HG02943 (cell line): ENCODE results near the gene DNAJC11.
"Not testable (repeated sequence)": the region's sequence is repeated elsewhere in the genome, so short reads cannot be mapped to it uniquely, and the experiment has no call there.

Experiments used
- ATAC-seq: cut with Tn5 transposase; IDR thresholded peaks from one replicate; pipeline ENCODE4 v1.9.1; 2021; ENCODE audit warnings: mild to moderate bottlenecking, low read depth, moderate library complexity; ENCODE audit not compliant: unreplicated experiment

The DNAJC11 gene

GRCh38 chr1:6700853-6701436 is 671 bp downstream of the DNAJC11 start:
- no peak for ATAC-seq

- ATAC-seq = not testable (repeated sequence)
Measured at GRCh38 chr1:6699915-6700314, 1.7 kb downstream of the DNAJC11 start.

GRCh38 chr1:6695868-6696267 is 5.7 kb downstream of the DNAJC11 start:
- no peak for ATAC-seq

DNA sequence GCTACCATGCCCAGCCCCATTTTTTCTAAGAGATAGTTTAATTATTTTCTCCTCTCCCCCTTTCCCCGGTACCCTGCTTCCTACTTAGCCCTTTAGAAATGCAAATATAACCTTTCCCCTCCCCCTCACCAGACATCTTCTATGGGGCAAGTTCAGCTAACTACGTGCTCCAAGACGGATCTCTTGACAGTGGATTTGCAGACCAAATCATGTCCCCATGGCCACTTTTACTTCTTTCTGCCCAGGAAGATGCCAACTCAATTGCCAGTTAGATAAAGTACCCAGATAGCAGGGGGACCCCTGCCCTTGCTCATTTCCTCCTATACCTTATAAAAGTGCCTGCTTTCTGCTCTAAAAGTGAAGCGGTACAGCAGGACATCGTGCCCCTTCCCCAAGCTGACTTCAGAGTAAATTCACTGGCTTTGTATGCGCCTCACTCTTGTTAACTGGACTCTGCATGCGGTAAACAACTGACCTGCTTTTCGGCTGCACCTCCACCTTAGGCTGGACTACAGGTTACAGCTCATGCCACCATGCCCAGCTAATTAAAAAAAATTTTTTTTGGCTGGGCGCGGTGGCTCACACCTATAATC is 7.4 kb downstream of the DNAJC11 start:
- ATAC-seq = no peak

- ATAC-seq = no peak
Measured at GRCh38 chr1:6692956-6693355, 8.7 kb downstream of the DNAJC11 start.

DNA sequence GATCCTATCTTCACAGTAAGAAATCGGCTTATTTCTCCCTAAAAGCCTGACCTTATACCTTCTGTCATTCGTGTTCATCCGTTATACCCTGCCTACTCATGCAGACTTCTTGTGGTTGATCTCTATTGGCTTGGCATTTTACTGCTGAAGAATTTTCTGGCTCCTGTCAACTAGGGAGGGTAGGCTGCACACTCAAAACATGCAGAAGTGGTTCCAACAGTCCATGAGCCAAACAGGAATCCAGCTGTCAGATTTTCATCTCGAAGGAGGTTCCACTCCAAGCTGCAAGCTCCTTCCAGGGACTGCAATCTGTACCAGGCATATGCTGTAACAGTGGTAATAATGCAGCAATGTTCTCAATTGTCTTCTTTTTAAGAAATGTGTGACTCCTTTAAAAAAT is 10.1 kb downstream of the DNAJC11 start:
- ATAC-seq = no peak

DNA sequence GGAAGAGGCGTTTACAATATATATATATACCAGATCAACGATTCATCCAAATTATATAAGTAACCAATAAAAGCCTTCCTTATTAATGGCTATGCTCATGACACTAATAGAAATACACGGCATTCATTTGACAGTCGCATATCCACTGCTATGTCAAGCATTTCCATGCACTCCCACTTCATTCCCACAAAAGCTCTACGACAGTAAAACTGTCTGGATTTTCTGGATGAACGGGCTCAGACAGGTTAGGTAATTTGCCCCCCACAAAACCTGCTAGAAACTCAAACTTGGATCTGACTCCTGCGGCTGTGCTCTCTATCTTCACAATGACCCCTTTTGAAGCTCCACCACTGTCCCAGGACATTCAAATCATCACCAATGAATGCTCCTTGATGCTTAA is 11.4 kb downstream of the DNAJC11 start:
- ATAC-seq = no peak

DNA sequence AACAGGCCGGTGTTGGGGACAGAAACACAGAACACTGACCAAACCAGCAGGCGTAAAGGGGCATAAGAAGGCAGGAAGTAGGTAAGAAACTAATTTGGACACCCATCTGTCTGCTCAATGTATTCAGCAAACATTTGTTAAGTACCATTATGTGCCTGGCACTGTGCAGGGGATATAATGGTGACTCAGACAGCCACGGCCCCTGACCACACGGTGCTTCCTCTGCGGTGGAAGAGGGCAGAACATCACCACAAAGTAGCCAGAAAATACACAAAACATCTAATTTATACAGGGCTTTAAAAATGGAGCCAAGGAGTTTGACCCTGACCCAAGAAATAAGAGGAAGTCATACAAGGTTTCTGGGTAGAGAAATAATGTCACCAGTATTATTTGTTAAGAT is 12.9 kb downstream of the DNAJC11 start:
- no peak for ATAC-seq

GRCh38 chr1:6688001-6688400 is 13.6 kb downstream of the DNAJC11 start:
- ATAC-seq = no peak

DNA sequence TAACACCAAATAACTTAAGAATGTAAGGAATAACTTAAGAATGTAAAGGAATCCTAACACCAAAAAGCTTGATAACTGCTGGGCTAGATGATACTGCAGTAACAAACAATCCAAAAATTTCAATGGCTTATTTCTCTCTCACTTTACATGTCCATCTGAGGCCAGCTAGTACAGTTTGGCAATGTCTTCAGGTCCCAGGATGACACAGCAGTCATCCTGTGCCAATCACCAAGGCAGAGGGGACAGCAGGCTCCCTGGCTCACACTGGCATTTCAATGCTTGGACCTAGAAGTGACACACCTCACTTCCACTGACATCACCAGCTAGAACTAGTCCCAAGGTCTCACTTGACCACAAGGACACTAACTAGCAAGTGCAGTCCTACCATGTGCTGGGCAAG is 15.3 kb downstream of the DNAJC11 start:
- no peak for ATAC-seq

- ATAC-seq = no peak
Measured at GRCh38 chr1:6685381-6685780, 16.2 kb downstream of the DNAJC11 start.

DNA sequence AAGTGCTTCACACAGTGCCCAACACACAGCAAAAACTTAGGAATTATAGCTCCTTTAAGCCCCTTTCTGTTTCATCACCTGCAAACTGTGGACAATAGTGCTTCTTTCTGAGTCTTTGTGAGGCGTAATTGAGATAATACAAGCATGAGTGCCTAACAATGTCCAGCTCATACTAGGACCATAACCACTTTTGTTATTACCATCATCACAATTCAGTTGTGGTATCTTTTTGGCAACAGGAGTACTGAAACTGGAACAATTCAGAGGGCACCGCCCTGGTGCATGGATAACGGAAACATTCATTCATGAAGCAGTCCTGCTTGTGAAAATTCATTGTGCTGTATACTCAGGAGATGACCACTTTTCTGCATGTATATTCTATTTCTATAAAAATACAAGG is 18.2 kb downstream of the DNAJC11 start:
- ATAC-seq = no peak

- ATAC-seq = no peak
Measured at GRCh38 chr1:6675941-6676340, 25.7 kb downstream of the DNAJC11 start.

- ATAC-seq = no peak
Measured at GRCh38 chr1:6674771-6675170, 26.8 kb downstream of the DNAJC11 start.

GRCh38 chr1:6673816-6674398 is 27.7 kb downstream of the DNAJC11 start:
- ATAC-seq = no peak

GRCh38 chr1:6672558-6672957 is 29.1 kb downstream of the DNAJC11 start:
- no peak for ATAC-seq

DNA sequence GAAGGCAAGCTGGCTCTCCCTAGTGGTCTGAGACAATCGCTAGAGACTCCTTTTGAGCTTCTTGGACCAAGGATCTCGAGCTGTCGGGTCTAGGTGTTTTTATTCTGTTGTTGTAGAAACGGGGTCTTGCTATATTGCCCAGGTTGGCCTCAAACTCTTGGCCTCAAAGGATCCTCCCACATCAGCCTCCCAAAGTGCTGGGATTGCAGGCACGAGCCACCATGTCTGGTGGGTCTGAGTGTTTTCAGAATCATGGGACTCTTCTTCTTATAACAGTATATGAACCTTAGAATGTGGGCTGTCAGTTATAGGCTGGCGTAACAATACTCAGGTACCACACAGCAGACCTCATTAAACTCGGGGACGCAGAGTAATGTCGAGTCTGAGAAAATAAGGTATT is 33.1 kb downstream of the DNAJC11 start:
- no peak for ATAC-seq

GRCh38 chr1:6667139-6667538 is 34.5 kb downstream of the DNAJC11 start:
- ATAC-seq = no peak

GRCh38 chr1:6666696-6667095 is 34.9 kb downstream of the DNAJC11 start:
- no peak for ATAC-seq

DNA sequence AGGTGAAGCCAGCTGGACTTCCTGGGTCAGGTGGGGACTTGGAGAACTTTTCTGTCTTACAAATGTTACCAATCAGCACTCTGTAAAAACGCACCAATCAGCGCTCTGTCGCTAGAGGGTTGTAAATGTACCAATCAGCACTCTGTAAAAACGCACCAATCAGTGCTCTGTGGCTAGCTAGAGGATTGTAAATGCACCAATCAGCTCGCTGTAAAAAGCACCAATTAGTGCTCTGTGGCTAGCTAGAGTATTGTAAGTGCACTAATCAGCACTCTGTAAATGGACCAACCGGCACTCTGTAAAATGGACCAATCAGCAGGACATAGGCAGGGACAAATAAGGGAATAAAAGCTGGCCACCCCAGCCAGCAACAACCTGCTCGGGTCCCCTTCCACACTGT is 39.1 kb downstream of the DNAJC11 start:
- not testable (repeated sequence) for ATAC-seq

DNA sequence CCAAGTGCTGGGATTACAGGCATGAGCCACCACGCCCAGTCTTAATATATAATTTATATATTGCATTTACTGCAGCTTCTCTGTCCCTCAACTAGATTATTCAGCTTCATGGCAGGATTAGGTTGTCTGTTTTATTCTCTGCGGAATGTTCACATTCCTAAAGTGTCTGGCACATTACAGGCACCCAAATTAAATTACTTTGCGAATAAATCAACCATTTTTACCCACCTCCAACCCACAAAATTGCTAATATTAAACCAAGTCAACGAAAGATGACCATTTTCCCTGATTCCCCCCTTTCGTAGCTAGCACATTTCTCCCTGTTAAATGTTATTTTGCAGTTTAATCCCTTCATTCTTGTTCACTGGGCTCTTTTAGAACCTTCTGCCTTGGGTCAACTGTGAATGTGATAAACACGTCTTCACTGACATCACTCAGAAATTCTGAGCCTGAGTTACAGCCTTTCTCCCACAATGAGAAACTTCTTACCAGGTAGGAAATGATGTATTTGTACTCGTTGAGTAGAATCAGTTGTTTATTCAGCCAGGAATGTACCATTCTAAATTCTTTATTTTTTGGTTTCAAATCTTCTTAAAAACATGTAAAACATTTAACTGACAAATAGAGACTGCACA is 41.1 kb downstream of the DNAJC11 start:
- ATAC-seq = no peak
